B cell (primary cell): ENCODE data around the gene CIAO2B.

Source experiments
- EZH2 ChIP-seq: IDR thresholded peaks from 2 replicates; pipeline ENCODE4 v1.6.1; 2012; ENCODE audit warnings: borderline replicate concordance, low read depth, mild to moderate bottlenecking, moderate library complexity, low read length; ENCODE audit not compliant: insufficient read depth, poor library complexity, severe bottlenecking
- TF ChIP-seq, protein P1 (sequence below): fragments of 200-600 bp; IDR thresholded peaks from one replicate; pipeline ENCODE4 v1.8.0; 2022; ENCODE audit warnings: antibody characterized with exemption, mild to moderate bottlenecking

DNA sequence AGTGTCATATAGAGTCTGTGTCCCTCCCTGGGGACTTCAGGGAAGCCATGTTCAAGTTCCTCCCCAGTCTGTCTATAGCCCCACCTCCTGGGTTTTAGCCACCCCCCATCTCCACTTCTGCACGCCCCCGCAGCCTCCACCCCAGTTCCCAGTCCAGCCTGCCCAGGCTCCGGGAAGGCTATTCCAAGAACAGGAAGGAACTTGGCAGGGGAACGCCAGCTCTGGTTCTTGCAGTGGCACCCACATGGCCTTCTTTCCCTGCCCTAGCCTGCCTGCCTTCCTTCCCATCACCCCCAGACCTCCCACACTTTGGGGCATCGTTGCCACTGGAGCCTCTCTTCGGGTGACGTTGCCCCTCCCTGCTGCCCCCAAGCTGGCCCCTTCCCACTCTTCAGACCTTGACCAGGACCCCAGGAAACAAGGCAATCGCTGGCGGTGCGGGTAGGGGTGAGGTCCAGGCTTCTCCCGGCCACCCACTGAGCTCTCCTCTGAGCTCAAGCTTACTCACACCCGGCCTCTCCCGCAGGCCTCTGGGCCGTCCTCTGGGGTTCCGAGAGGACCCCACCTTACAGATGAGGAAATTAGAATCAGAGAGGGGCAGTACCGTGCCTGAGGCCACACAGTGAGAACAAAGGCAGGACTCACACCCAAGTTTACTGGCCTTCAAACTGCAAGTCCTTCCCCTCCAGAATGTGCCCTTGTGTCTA, 45.0 kb upstream of the CIAO2B start:
- TF ChIP-seq, protein P1, sequence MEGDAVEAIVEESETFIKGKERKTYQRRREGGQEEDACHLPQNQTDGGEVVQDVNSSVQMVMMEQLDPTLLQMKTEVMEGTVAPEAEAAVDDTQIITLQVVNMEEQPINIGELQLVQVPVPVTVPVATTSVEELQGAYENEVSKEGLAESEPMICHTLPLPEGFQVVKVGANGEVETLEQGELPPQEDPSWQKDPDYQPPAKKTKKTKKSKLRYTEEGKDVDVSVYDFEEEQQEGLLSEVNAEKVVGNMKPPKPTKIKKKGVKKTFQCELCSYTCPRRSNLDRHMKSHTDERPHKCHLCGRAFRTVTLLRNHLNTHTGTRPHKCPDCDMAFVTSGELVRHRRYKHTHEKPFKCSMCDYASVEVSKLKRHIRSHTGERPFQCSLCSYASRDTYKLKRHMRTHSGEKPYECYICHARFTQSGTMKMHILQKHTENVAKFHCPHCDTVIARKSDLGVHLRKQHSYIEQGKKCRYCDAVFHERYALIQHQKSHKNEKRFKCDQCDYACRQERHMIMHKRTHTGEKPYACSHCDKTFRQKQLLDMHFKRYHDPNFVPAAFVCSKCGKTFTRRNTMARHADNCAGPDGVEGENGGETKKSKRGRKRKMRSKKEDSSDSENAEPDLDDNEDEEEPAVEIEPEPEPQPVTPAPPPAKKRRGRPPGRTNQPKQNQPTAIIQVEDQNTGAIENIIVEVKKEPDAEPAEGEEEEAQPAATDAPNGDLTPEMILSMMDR: no peak
- no peak for TF ChIP-seq EZH2
